ENCODE data around the gene BIN1. TPM values are rescaled to one million over a fixed set of nuclear protein-coding genes. Genes with fewer than 3 reads are reported as not detected.

The BIN1 gene
- total RNA-seq, 2 experiments from 2014 or later = 1.5 to 14.1 TPM

GRCh38 chr2:127088706-127089105 lies 18.2 kb downstream of the BIN1 start:
- Histone ChIP-seq H4K20me1 (ENCODE audit: insufficient read depth, low read length) (no peaks in the 10 kb centered on the region), H3K9me3 (ENCODE audit: low read length) (no peaks in the 10 kb centered on the region), H3K4me3 (ENCODE audit: low read depth, low read length, poor library complexity, severe bottlenecking) (no peak overlapping the region), H3K4me2 (ENCODE audit: low read length) (no peak overlapping the region), H3K4me1 (ENCODE audit: insufficient read depth, low read length, poor library complexity, severe bottlenecking) (peaks cover 14% of the 10 kb centered on the region), H2AFZ (ENCODE audit: low read length) (no peak overlapping the region), H3K27ac (ENCODE audit: low read depth, low read length, poor library complexity, severe bottlenecking) (no peak overlapping the region), H3K9me2 (ENCODE audit: insufficient read depth, low read length) (no peaks in the 10 kb centered on the region), H3K36me3 (ENCODE audit: insufficient read depth, low read length) (no peaks in the 10 kb centered on the region), H3K79me2 (ENCODE audit: insufficient read depth, low read depth, low read length) (no peaks in the 10 kb centered on the region)
- DNase-seq (ENCODE audit: low spot score) = no peak
- ChIA-PET POLR2A (interaction anchor here (1.2 kb wide), 1 partner anchor 26 kb away, joined by 5 read pairs; no protein-coding TSS in a partner anchor), CTCF (ENCODE audit: unreplicated experiment) (no interaction called here)
- no TSS peak for BruUV-seq (replicated peaks)
- TF ChIP-seq CTCF (conservative IDR thresholded peaks at IDR 0.05; ENCODE audit: low read length) (no peak), EZH2phosphoT487 (IDR thresholded peaks at IDR 0.05; ENCODE audit: borderline replicate concordance, low read depth, low read length) (no peak)
- intact Hi-C loops (cut with micrococcal nuclease; ENCODE audit: unreplicated experiment) = no loop called here

DNA sequence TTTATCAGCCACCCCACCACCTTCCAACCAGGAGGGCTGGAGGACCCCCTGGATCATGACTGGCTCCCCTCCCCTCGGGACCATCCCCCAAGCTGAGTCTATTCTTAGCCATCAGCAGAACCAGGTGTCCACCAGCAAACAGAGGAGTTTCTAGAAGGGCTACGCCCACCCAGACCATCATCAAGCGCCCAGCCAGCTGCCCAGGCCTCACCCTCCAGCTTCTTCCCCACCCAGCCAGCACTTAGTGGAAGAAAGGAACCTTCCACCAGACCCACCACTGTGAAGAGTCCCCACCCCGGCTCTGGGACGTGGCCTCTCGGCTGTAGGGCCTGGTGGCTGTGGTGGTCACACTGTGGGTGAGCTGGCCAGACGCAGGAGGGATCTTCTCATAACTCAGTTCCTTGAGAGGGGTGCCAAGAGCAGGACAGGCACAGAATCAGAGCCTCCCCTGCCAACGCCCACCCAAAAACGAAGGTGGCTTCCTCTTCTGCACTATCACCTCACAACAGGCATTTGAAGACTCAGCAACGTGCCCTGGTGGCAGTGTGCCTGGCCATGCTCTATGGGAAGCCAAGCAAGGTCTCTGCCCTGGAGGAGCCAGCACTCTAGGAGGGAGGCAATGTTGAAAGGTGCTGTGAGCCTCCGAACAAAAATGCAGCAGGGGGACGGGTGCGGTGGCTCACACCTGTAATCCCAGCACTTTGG lies 19.0 kb downstream of the BIN1 start:
- no peaks in the 10 kb centered on the region for H3K79me2 ChIP-seq (ENCODE audit: insufficient read depth, low read depth, low read length)

More for the DNA sequence above, 19.0 kb downstream of the BIN1 start:
- H3K9me3 ChIP-seq (ENCODE audit: low read length) = no peaks in the 10 kb centered on the region
- ChIA-PET POLR2A (interaction anchor here (1.2 kb wide), 1 partner anchor 26 kb away, joined by 5 read pairs; no protein-coding TSS in a partner anchor), CTCF (ENCODE audit: unreplicated experiment) (no interaction called here)
- intact Hi-C loops (cut with micrococcal nuclease; ENCODE audit: unreplicated experiment) = no loop called here
- H3K4me2 ChIP-seq (ENCODE audit: low read length) = no peak overlapping the region
- TF ChIP-seq EZH2phosphoT487 (IDR thresholded peaks at IDR 0.05; ENCODE audit: borderline replicate concordance, low read depth, low read length) (no peak), CTCF (conservative IDR thresholded peaks at IDR 0.05; ENCODE audit: low read length) (no peak)
- H3K4me3 ChIP-seq (ENCODE audit: low read depth, low read length, poor library complexity, severe bottlenecking) = no peak overlapping the region
- H4K20me1 ChIP-seq (ENCODE audit: insufficient read depth, low read length) = no peaks in the 10 kb centered on the region
- H2AFZ ChIP-seq (ENCODE audit: low read length) = no peak overlapping the region
- peaks cover 14% of the 10 kb centered on the region for H3K4me1 ChIP-seq (ENCODE audit: insufficient read depth, low read length, poor library complexity, severe bottlenecking)
- H3K9me2 ChIP-seq (ENCODE audit: insufficient read depth, low read length) = no peaks in the 10 kb centered on the region
- BruUV-seq (replicated peaks) = no TSS peak
- H3K36me3 ChIP-seq (ENCODE audit: insufficient read depth, low read length) = no peaks in the 10 kb centered on the region
- DNase-seq (ENCODE audit: low spot score) = no peak
- H3K27ac ChIP-seq (ENCODE audit: low read depth, low read length, poor library complexity, severe bottlenecking) = no peak overlapping the region
